IPS DF 19.7 (cell line): Measurements from ENCODE around the gene CNTD1.

Source experiments
- DNase-seq: peaks from one replicate; pipeline ENCODE4 v3.0.0-alpha.2; 2013; ENCODE audit warnings: low read depth, low spot score

The CNTD1 gene

DNA sequence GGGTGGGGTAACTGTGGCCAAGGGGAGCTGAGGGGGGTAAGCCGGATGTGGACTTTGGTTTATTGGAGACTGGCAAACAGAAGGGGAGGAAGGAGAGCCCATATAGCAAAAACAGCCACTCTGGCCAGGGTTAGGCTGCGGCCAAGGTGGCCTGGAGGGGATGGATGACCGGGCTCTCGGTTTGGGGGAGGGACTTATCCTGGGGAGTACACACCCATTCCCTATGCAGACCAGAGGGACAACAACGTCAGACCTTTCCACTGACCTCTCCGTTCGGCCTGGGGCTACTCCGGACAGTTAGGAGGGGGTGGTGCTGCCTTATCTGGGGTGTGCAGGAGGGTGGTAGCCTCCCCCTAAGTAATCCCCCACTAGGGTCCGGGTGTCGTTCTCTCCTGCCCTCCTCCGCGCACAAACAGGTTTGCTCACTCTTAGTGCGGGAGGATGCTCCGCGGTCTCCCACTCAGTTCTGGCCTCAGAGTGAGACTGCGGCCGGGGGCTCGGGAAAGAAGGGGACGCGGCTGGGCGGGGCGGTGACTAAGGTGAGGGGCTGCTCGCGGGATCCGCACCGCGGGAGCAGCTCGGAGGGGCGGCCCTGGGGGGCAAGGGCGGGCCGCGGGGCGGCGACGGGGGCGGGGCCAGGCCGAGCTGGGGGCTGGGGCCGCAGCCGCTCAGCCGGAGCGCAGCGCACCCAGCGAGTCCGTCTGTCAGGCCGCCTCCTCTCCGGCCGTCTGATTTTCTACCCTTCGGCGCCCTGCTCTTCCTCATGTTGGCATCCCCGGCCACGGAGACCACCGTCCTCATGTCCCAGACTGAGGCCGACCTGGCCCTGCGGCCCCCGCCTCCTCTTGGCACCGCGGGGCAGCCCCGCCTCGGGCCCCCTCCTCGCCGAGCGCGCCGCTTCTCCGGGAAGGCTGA is 18.5 kb upstream of the CNTD1 start, which contains the start of gene WNK4:
WNK4 (plus strand) TSS at position 675 of the 915 bp plus-strand sequence; CDS start at position 764, 89 bp downstream.
- DNase-seq = no peak

DNA sequence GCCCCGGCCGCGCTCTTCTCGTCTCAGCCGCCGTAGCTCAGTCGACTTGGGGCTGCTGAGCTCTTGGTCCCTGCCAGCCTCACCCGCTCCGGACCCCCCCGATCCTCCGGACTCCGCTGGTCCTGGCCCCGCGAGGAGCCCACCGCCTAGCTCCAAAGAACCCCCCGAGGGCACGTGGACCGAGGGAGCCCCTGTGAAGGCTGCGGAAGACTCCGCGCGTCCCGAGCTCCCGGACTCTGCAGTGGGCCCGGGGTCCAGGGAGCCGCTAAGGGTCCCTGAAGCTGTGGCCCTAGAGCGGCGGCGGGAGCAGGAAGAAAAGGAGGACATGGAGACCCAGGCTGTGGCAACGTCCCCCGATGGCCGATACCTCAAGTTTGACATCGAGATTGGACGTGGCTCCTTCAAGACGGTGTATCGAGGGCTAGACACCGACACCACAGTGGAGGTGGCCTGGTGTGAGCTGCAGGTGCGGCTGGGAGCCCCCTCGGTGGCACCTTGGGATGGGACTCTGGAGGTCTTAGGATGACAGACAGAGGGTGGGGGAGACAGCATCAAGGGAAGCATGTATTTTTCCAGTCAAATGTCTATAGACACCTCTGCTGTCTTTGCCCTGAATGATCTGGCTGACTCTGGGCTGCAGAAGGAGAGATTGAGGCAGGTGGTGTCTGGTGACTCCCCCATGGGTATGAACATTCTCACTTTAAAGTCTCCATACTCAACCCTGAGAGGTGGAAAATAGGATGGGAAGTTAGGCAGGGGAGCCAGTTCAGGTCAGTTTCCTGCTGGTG is 17.6 kb upstream of the CNTD1 start:
- no peak for DNase-seq

GRCh38 chr17:42781639-42782165 is 17.0 kb upstream of the CNTD1 start:
- DNase-seq = no peak

- DNase-seq = no peak
Observed at GRCh38 chr17:42782166-42783061, 16.2 kb upstream of the CNTD1 start.

GRCh38 chr17:42783062-42783790 is 15.4 kb upstream of the CNTD1 start:
- DNase-seq = no peak

GRCh38 chr17:42783791-42784138 is 14.9 kb upstream of the CNTD1 start:
- no peak for DNase-seq

- no peak for DNase-seq
Observed at GRCh38 chr17:42784409-42784808, 14.3 kb upstream of the CNTD1 start.

- DNase-seq = no peak
Observed at GRCh38 chr17:42784811-42785592, 13.7 kb upstream of the CNTD1 start.

GRCh38 chr17:42787266-42787665 is 11.4 kb upstream of the CNTD1 start:
- no peak for DNase-seq

DNA sequence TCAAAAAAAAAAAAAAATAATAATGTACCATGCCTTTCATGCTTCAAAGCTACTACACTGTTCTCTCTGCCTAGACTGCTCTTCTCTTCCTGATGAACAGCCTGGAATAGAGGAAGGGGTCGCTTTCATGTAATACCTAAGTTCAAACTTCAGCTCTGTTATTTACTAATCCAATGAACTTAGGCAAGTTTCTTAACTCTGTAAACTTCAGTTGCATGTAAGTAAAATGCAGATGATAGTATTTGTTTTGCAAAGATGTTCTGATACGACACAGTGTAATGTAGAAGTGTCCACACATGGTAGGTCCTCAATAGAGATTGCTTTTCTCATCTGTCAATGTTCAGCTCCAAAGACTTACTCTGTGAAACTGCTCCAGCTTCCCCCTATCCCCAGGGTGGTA is 6.7 kb upstream of the CNTD1 start:
- DNase-seq = no peak

GRCh38 chr17:42792545-42792944 is 6.1 kb upstream of the CNTD1 start:
- DNase-seq = no peak

GRCh38 chr17:42795061-42795460 is 3.6 kb upstream of the CNTD1 start:
- no peak for DNase-seq

DNA sequence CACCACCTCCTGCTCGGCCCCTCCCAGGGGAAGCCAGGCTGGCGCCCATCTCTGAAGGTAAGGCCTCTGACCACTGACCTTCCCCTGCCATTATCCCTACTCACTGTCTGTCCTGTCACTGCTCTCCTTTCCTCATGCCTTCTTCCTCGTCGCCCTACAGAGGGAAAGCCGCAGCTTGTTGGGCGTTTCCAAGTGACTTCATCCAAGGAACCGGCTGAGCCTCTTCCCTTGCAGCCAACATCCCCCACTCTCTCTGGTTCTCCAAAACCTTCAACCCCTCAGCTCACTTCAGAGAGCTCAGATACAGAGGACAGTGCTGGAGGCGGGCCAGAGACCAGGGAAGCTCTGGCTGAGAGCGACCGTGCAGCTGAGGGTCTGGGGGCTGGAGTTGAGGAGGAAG is 3.2 kb upstream of the CNTD1 start:
- no peak for DNase-seq

- DNase-seq = no peak
Observed at GRCh38 chr17:42796066-42796758, 2.4 kb upstream of the CNTD1 start.

DNA sequence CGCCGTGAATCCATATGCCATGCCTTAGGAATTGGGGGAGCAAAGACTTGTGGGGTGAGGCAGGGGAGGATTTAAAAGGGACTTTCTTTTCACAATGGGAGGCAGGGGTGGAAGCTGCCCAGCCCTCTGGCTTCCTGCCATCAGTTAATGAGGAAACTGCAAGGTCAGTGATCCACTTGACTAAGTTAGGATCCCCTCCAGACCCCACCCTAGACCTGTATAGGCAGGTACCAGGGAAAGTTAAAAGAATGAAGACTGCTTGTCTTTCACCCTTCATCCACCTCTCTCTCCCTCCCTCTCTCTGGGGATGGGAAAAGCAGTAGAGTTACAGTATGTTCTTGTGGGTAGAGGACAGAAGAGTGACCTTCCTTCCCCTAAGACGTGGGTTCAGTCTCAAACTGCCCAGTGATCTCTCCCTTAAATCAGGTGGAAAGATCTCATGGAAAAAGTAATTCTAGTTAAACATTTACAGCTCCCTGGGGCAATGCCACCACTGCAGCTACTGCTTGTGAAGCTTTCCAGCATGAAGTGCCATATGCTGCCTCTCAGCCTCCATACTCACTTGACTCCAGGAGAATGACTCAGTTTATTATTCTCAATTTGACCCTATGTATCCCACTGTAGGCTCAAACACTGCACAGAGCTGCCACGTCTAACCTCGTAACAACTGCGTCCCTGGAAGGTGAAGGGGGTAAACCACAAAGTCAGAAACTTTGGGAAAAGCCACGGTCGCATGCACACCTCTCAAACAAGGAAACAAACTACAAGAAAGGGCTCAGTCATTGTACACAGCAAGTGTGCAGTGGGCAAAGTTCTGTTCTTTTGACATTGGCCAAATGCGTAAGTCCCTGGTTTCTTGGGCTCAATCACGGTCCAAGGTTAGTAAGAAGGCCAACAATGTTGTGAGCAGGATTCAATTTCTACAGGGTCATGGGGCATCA is 1.3 kb upstream of the CNTD1 start:
- no peak for DNase-seq

DNA sequence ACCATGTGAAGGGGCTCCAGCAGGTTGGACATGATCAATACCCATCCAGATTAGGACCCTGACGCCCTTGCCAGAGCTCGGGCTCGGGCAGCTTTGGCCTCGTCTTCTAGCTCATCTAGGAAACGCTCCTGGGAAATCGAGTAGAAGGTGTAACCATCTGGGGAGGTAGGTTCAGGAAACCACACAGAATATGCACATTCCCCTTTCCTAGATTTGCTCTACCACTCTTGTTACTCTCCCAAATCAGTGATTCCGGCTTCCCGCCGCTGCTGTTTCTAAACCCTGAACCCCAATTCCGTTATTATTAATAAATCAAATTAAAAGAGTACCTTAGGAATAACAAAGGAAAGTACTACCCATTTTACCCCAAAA is 664 bp upstream of the CNTD1 start:
- DNase-seq = no peak

DNA sequence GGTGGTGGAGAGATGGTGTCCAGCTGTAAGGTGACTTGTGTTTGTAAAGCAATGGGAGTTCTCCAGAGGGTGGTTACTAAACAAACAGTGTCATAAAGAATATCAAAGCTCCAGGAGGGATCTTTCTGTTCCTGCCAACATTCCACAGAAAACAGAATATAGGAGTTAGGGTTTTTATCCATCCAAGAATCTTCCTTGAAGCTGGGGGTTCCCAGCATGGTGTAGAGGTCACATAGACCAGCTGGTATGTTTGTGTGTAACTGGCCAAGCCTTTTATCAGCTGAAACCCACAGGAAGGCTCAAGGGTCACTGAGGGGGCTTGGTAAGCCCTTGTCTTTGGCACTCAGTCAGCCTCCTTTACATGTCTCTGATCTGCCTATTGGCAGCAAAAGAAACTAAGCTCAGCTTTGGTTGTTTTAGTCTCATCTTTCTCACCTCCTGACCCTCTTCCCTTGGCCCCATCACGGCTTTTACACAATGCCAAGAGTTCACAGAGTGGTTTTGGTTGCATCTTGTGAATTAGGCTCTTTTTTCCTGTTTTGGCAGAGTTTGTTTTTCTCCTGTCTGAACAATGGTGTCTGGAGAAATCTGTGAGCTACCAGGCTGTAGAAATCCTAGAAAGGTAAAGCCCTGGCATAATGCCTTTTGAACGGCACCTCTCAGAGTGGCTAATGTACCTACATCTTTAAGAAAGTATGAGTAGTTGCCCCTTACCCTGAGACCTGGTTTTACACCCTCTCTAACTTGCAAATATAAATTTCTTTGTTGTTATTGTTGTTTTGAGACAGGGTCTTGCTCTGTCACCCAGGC is 4.6 kb downstream of the CNTD1 start:
- no peak for DNase-seq
